Astrocyte of the spinal cord (primary cell): ENCODE results near the gene UBQLN4.

ENCODE experiments used
- DNase-seq: peaks from one replicate; pipeline ENCODE4 v3.0.0; 2011; ENCODE audit warnings: low read depth, low spot score
- H3K4me3 ChIP-seq: 2 replicates; pipeline ENCODE4 v1.5.1; 2011; ENCODE audit warnings: low read depth, mild to moderate bottlenecking, low read length, moderate library complexity
- in situ Hi-C: cut with HindIII; loops from 2 replicates; pipeline ENCODE4 v1.10.0; 2017; ENCODE audit warnings: low sequenced_read_pairs
- TF ChIP-seq, protein P1 (sequence below): IDR thresholded peaks from 2 replicates; pipeline ENCODE4 v1.5.1; 2012; ENCODE audit warnings: low read depth, mild to moderate bottlenecking, low read length, inconsistent platforms

The UBQLN4 gene

DNA sequence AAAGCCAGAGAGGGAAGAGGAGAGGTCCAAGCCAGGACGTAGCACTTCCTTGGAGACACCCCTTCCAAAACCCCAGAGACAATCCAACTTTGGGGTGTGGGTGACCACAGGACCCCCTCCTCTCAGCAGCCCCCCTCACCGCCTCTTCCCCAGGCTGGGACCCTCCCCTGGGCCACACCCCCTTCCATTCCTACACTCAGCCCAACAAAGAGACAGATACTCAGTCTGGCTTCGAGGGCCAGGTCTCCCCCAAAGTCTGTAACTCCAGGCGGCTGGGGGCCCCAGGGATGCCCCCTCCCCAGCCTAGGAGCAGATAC is 27.2 kb upstream of the UBQLN4 start:
- TF ChIP-seq, protein P1, sequence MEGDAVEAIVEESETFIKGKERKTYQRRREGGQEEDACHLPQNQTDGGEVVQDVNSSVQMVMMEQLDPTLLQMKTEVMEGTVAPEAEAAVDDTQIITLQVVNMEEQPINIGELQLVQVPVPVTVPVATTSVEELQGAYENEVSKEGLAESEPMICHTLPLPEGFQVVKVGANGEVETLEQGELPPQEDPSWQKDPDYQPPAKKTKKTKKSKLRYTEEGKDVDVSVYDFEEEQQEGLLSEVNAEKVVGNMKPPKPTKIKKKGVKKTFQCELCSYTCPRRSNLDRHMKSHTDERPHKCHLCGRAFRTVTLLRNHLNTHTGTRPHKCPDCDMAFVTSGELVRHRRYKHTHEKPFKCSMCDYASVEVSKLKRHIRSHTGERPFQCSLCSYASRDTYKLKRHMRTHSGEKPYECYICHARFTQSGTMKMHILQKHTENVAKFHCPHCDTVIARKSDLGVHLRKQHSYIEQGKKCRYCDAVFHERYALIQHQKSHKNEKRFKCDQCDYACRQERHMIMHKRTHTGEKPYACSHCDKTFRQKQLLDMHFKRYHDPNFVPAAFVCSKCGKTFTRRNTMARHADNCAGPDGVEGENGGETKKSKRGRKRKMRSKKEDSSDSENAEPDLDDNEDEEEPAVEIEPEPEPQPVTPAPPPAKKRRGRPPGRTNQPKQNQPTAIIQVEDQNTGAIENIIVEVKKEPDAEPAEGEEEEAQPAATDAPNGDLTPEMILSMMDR: no peak
- H3K4me3 ChIP-seq: peak overlapping the region; percentile 86
- no peak for DNase-seq
- in situ Hi-C loops: no loop called here

- in situ Hi-C loops: no loop called here
- TF ChIP-seq, protein P1: no peak
- no peak for DNase-seq
- H3K4me3 ChIP-seq: peak overlapping the region; percentile 86
Observed at GRCh38 chr1:156080241-156080862, 26.8 kb upstream of the UBQLN4 start.

DNA sequence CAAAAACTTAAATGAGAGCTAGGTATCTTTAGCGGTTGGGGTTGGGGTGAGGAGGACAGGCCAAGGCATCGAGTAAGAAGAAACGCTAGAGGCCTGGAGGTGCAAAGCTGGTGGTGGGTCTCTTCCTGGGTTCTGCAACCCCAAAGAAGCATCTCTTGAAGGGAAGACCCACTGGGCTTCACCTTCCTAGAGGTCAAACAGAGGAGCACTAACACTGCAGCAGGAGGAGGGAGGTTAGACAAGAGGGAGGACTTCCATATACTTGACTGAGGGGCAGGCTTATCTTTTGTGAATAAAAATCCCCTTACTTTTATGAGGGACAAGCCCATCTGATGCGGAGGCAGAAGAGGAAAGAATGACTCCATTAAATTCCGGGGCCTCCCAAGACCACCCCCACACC is 26.2 kb upstream of the UBQLN4 start:
- TF ChIP-seq, protein P1: no peak
- no peak for DNase-seq
- in situ Hi-C loops: no loop called here
- H3K4me3 ChIP-seq: peak overlapping the region; percentile 86

GRCh38 chr1:156078728-156079127 is 25.1 kb upstream of the UBQLN4 start:
- DNase-seq: no peak
- no peak overlapping the region for H3K4me3 ChIP-seq
- TF ChIP-seq, protein P1: no peak
- in situ Hi-C loops: no loop called here

DNA sequence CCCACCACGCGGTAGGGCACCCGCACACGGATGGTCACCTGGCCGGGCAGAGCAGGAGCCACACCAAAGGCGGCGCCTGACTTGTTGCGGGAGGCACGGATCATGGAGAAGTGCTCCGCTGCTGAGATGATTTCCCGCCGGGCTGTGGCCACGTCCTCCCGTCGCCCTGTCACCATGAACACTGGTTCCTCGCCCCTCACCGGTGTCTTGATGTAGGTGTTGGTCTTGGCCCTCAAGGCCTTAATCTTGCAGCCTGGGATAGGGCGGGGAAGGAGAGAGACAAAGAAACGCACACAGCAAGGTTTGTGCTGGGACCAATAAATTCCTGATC is 23.8 kb upstream of the UBQLN4 start:
- TF ChIP-seq, protein P1: no peak
- DNase-seq: no peak
- H3K4me3 ChIP-seq: no peak overlapping the region
- in situ Hi-C loops: no loop called here

DNA sequence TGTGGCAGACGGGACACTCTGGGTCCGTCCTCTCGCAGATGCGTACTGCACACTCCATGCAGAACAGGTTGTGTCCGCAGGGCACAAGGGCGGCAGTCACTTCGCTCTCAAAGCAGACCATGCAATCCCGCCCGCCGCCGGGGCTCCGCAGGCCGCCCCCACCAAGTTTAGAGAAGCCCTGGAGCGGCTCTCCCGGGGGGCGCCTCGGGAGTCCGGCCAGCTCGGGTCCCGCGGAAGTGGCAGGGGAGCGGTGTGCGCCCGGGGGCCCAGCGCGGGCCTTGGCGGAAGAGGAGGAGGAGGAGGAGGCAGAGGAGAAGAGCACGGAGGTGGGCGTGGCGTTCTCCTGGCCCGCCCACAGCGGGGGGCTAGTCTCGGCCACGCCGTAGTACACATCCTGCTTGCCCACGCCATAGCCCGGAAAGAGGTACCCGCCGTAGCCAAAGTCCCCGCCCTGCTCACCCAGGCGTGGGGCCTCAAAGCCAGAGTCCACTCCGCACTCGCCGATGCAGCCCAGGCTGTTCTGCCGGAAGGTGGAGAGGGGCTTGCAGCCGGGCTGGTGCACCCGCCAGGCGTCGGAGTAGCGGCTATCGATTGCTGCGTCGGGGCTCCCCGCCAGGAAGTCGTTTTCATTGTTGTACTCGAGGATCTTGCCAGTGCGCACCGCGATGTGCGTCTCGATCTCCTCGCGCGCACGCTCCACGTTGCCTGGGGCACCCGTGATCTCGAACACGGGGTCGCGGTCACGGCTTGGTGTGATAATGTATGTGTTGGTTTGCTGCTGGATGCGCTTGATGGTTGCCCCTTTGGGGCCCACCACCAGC is 23.2 kb upstream of the UBQLN4 start:
- no peak overlapping the region for H3K4me3 ChIP-seq
- in situ Hi-C loops: no loop called here
- TF ChIP-seq, protein P1: no peak
- DNase-seq: no peak
